Measurements from ENCODE around the gene CPNE2.

CPNE2 gene

DNA sequence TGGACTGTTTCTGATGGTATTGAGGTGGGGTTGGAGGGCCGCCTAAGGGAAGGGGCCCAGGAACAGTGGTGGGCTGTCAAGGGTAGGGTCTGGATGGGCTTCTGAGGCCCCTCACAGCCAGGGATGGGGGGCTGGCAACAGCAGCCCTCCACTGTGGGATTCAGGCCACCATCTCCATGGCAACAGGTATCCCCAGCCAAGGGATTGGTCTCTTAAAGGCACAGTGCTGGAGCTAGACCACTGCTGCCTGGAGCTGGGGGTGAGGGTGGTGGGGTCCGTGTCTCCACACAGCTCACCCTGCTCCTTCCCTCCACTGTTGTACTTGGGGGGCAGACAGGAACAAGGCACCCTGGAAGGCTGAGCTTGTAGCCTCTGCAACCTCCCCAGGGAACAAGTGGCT, 51.6 kb downstream of the CPNE2 start:
- DNase-seq (ENCODE audit: low spot score): no peak

DNA sequence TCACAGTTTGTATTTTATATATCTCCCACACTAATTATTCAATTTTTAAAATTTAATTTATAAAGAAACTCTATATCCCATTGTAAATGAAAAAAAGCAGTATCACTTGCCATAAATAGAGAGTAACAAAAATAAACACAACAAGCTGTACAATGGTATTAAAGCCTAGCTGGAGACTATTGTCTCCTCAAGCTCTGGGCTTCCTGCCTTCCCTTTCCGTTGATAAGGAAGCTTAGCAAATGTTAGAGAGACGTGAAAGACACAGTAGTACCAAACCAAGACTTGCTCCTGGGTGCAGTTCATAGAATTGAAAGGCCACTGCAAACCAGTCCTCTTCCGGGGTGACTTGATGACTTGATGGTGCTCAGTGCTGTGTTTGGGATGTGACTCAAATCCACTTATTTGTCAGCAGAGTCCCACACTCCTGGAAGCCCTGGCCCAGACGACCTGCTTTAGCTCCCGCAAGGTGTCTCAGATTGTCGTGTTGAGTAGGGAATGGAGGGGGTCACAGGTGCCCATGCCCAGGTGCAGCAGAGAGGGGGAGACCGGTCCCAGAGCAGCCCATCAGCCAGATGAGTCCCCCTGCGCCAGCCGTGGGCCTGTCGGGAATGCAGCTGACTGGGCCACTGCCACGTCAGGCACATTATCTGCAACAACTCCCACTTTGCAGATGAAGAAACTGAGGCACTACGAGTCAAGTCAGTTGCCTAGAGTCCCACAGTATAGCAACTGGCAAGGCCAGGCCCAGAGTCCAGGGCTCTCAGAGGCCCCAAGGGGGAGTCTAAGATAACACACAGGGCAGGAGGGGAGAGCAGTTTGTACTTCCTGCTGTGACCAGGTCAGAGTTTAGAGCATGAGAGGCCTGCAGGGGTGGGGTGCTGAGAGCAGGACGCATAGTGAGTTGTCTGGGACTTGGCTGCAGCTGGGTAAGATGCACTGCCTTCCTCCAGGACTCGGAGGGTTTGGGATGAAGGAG, 53.0 kb downstream of the CPNE2 start:
- no peak for DNase-seq (ENCODE audit: low spot score)

DNA sequence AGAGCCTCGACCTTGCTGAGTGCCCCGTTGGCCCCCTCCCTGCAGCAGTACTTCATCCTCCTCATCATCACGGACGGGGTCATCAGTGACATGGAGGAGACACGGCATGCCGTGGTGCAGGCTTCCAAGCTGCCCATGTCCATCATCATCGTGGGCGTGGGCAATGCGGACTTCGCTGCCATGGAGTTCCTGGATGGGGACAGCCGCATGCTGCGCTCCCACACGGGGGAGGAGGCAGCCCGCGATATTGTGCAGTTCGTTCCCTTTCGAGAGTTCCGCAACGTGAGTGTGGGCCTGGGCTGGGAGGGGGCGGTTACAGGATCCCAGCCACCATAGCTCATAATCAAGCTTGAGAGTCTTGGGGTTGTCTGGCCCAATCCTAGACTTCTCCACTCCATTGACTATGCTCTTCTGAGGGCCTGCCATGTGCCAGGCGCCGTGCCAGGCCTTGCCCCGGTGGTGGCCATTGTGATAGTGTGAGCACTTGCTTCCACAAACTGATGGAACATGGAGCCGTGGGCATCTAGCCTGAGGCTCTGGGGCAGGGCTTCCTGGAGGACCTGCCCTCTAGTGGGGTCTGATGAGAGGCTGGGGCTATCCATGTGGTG, 53.8 kb downstream of the CPNE2 start:
- DNase-seq (ENCODE audit: low spot score): no peak

DNA sequence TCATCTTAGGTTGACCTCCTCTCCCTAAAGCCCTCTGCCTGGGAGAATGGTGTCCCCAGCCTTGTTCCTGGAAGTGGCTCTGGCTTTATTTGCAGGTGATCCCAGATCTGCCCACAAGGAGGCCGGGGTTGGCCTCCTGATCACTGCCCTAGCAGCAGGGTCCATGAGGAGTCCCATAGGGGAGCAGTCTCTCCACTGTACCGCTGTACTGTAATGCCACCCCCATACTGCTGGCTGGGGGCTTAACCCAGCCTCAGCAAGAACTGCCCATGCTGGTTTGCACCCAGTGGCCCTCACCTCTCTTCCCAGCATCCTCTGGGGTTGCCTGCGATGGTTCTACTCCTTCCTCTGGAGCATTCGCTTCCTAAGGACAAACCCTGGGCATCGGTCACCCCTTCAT, 54.4 kb downstream of the CPNE2 start:
- DNase-seq (ENCODE audit: low spot score): peak; percentile 16

DNA sequence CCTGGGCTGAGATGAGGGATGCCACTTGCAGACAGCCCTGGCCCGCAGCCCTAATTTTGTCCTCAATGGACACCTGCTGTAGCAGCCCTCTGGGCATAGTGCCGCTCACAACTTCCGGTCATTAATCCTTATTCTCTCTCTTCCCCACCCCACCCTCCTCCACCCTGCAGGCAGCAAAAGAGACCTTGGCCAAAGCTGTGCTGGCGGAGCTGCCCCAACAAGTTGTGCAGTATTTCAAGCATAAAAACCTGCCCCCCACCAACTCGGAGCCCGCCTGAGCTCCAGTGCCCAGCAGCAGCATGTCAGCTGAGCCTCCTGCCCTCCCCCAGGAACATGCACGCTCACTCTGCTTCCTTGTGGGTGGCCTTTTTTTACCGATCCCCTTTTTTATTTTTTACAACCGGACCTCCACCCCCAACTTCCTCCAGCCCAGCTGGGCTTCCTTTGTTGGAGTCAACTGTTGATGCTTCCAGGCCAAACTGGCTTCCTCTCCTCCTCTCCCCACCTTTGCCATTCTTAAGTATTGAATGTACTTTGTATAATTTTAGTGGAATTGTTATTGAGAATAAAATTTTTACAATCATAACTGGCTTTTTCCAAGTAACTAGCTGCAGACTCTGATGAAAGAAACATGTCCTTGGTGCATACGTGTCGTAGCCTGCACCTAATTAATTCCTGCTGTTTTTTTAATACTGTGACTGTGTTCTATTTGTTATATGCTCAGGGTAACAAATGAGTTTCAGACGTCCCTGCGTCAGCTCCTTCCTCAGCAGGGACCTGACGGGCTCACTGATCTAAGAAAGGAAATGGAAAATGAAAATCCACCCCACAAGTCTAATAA, 55.2 kb downstream of the CPNE2 start:
- no peak for DNase-seq (ENCODE audit: low spot score)

DNA sequence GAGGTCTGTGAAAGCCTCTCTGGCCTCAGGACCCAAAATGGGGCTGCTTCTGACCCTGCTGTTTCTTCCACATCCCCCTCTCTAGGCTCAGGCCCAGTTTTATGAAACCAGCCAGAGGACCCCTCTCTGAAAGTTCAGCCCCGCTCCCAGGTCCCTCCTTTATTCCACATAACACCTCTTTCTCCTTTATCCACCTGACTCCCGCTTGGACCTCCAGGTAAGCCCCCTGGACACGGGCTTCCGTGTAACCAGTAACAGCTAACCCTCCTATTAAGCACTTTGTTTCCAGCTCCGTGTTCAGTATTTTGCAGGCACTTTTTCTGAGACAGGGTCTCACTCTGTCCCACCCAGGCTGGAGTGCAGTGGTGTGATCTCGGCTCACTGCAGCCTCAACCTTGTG, 56.1 kb downstream of the CPNE2 start:
- no peak for DNase-seq (ENCODE audit: low spot score)

DNA sequence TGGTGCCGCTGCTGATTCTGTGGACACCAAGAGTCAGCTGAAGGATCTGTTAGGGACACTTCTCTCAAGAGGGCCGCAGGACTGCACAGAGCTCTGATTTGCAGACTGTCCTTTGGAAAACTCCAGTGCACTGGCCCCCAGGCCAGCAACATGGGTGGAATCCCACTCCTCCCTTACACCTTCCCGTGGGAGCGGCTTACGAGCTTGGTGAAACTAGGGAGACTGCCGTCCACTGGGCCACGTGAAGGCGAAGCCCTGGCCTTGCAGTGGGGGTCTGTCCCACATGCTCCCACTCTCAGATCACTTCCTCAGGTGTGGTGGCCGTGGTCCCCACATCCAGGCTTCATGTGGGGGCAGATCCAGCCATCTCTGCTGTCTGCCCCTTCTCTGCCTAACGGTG, 57.0 kb downstream of the CPNE2 start:
- no peak for DNase-seq (ENCODE audit: low spot score)

DNA sequence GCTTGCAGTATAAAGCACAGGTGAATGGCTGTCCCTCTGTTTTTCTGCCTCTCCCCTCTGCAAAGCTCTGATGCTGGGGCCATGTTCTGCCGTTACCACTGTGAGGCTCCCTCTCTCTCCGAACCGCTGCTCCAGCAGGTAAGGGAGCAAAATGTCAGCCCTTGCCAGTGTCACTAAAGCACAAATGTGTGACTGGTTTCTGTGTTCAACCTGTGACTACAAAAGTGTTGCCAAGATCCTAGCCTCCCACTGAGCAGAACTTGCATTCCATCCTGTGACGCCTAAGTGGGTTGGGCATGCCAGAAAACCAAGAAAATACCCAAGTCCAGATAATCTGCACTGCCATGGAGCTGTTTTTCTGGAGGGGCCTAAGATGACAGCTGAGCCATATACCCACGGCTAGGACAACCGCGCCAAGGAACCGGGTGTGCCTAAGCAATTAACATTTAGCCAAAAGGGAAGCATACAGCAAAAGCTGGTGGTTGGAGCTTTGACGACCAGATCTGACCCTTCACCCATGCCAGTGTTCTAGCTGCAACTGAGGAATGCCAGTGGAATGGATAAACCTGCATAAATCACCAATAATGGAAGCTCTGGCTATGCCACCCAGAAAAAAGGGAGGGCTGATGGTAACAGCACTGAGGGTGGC, 58.4 kb downstream of the CPNE2 start:
- DNase-seq (ENCODE audit: low spot score): no peak

DNA sequence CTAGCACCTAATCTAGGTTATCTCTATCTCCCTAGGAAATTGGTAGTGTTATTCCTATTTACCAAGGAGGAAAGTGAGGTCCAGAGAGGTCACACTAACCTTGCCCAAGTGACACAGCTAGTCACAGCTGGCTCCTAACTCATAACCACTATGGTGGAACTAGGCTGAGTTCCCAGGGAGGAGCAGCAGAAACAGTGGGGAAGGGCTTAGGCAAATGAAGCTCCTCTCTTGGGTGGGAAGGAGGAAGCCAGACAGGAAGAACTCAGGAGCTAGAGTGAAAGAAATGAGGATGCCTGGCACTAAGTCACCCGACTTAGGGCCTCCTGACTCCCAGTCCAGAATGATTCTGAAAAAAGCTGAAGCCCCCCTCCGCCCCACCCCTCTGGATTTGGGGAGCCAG, 59.0 kb downstream of the CPNE2 start:
- DNase-seq (ENCODE audit: low spot score): no peak

DNA sequence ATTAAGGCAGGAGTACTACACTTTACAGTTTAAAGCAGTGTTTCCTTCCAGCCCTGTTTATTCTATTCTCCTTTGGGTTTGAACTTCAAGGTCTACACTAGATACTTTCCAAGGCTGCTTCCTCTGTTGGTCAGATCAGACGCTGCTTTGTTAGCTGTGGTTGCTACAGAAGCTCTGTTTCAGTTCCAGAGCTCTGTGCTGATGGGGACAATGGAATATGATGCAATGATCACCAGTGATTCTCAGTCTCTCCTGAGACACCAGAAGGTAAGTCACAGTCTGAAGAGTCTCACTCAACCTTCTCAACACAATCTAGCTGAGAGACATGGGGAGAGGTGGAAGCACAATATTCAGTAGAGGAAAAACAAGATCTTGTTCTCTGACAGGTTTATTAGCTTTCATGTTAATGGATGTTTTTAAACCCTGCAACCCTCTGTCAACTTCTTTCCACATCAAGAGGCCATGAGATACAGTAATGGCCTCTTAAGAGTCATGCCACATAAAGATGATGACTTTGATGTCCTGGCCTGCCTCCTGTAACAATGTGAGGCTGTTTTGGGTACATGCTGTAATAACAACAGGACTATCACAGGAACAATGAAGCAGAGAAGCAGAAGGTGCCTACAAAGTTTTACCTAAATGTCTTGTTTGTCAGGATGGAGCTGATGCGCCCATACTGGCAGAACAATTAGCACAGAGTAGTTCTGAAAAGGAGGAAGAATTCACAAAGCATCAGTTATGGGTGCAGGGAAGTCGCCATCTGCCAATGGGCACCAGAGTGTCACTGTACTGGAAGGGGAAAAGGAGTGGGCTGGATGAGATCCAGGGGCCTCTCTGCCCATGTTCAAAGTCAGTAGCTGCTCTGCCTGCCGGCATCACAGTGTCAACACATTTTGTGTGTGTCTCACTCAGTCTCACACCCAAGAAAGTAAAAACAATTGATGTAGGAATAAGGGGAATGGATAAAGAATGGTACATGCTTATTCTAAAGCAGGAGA, 60.0 kb downstream of the CPNE2 start:
- no peak for DNase-seq (ENCODE audit: low spot score)

DNA sequence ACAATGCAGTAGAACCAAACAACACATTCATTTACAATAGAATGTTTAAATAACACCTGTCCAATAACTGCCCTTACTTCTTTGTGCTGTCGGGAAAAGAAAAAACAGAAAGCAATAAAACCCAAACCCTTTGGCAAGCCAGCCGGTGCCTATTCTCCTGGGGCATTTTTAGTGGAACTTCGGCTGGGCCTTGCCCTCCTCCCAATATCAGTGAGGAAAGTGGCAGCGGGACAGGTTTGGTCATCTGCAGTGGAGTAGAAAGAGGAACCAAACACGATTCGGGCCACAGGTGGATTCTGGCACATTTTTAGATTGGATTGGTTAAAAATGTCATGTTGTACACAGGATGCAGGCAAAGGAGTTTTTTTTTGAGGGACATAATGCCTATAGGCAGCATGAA, 61.5 kb downstream of the CPNE2 start:
- no peak for DNase-seq (ENCODE audit: low spot score)

DNA sequence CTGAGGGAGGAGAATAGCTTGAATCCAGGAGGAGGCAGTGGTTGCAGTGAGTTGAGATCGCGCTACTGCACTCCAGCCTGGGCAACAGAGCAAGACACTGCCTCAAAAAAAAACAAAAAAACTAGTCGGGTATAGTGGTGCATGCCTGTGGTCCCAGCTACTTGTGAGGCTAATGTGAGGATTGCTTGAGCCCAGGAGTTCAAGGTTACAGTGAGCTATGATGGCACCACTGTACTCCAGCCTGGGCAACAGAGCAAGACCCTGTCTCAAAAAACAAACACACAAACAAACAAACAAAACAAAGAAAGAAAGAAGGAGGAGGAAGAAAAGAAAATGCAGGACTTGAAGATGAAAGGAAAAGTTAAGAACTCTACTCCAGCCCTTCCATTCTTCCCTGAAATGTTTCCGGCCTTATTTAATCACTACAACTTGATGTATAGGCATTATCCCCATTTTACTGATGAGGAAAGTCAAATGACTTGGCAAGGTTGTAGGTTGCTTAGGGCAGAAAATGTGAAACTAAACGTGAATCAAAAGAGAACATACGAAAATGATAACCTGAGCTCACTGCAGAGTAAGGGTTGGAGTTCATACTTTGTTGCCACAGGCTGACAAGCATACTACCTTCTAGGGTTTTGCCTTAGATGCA, 63.4 kb downstream of the CPNE2 start:
- no peak for DNase-seq (ENCODE audit: low spot score)

DNA sequence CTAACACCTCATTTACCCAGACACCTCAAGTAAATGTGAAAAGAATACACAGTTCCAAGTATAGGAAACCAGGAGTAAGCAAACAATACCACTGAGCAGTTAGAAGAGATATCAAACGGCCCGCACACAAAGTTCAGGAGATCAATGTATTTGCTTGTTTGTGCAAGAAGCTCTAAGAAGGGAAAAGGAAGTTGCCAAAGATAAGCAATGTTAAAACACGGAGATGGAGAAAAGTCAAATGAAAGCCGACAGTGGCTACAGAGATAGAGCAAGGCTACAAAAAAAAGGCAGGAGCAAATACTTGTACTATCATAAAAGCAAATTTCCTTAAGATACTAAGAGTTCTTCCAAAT, 63.9 kb downstream of the CPNE2 start:
- DNase-seq (ENCODE audit: low spot score): no peak

DNA sequence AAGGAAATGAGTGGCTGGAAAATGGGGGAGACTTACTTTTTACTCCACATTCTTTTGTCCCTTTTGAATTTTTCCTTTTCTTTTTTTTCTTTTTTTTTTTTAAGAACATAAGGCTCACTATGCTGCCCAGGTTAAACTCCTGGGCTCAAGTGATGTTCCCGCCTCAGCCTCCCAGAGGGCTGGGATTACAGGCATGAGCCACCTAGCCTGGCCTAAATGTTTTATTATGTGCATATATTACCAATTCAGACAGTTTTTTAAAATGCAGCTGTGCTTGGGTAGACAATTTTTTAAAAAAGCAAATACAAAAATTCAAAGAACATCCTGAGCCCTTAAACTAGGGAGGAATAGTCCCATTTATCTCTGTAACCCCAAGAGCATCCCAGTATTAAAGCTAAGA, 65.2 kb downstream of the CPNE2 start:
- no peak for DNase-seq (ENCODE audit: low spot score)

DNA sequence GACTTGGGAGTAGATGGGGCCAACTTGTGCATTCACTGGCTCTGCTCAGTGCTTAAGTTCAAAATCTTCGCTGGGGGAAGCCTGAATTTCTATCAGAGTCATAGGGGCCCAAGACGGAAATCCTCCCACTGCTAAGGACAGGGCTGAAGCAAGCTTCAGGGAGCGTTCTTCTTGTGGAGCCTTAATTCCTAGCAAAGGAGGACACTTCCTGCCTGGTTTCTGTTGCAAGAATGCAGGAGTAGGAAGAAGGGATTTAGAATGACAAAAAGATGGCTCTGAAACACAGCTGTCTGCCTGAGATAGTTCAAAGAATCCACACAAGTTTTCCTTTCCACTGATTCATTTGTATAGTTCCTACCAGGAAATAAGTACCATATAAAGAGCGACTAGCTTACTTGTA, 67.1 kb downstream of the CPNE2 start:
- no peak for DNase-seq (ENCODE audit: low spot score)

DNA sequence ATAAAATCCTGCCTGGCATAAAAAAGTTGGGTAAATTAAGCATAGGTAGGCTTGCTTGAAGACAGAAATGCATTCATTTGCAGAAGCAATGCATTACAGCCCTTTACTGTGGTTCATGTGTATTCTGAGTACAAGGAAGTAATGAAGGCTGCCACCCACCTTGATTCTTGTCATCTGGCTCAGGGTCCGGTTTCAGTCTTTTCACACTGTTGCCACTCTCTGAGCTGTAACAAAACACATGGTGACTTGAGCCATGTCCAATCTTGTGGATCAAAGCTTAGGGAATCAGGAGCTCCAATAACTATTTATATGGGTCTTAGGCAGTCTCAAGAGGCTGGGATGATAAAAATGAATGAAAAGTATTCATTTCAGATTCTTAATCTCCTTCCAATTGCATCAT, 71.5 kb downstream of the CPNE2 start:
- no peak for DNase-seq (ENCODE audit: low spot score)

DNA sequence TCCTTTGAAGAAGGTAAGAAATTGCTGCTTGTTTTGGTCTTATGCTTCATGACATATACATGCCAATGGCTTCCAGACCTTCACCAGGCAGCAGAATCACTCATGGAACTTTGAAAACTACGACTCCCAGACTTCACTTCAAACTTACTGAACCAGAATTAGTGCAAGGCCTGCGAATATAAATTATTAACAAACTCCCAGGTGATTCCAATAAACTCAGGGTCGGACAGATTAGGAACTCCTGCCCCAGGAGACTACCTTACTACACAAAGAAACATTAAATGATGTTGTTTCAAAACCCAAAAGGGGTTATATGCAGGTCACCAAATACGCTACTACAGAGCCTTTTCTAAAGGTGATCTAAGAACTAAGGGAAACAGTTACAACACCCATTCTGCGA, 73.1 kb downstream of the CPNE2 start:
- no peak for DNase-seq (ENCODE audit: low spot score)

DNA sequence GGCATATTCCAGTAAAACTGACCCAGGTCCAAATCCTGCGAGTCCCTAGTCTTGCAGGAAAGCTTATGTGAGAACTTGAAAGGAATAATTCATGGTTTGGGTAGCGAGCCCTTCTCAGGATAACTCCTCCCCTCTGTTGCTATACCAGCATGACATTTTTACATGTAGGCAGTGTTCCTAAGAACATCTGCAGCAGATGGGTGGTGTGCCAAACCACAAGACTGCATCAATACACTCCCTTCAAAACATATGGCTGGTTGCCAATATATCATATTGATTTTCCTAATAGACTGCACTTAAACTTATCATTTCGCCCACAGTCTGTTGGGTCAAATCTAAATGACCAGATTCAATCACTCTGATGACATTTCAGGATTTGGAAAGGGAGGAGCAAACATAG, 73.6 kb downstream of the CPNE2 start:
- DNase-seq (ENCODE audit: low spot score): no peak

DNA sequence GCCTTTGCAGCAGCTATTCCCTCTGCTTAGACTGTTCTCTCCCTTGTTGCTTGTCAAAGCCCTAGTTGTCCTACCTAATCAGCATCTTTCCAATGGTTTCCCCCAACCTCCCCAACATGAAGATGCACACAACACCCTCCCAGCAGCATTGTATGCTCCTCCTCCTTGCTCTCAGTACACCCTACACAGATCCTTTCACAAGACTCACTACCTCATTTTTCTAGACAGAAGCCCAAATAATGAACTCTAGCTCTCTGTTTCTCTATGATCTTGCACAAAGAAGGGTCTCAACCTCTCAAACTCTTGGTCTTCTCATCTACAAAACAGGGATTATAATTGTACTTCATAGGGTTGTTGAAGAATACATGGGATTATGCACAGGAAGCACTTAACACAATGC, 74.1 kb downstream of the CPNE2 start:
- DNase-seq (ENCODE audit: low spot score): no peak

DNA sequence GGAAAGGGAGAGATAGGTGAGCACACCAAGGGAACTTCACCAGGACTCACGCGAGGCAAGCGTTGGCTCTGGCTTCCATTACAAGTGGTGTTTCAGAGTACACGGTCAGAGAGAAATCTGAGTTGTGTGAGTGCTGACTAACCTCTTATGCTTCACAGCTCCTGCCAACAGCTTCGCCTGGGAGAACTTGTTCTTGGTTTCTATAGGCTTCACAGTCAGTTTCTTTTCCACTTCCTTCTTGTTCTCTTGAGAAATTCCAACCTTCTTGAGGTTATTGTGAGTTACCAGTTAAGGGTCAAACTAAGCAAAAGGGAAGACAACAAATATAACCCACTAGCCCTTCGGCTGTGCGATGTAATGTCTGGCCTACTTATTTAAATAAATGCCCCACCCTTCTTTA, 74.6 kb downstream of the CPNE2 start:
- no peak for DNase-seq (ENCODE audit: low spot score)

DNA sequence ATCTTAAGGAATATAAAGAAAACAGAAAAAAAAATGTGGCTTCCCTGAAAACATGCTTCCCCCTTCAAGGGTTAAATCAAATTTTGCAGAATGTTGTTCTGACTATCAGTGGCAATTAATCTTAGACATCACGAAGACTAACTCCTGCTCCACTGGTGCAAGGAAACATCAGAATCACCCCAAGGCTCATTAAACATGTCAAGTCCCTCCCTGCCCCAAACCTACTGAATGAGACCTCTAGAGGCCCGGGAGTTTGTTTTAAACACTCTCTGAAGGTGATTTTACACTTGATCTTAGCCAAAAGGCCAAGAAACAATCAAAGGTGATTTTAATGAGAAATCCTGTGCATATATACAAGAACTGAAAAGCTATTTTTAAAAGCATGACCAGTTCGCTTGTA, 75.2 kb downstream of the CPNE2 start:
- DNase-seq (ENCODE audit: low spot score): no peak

Measured in RKO (cell line).